HG03571 (cell line): ENCODE data around the gene HSPA12A.

Experiments used
- ATAC-seq: cut with Tn5 transposase; IDR thresholded peaks from one replicate; pipeline ENCODE4 v1.9.1; 2021; ENCODE audit not compliant: unreplicated experiment

Gene HSPA12A

GRCh38 chr10:116670706-116671105 lies 71.7 kb downstream of the HSPA12A start:
- ATAC-seq: no peak

- ATAC-seq: no peak
These were observed 72.3 kb downstream of the HSPA12A start for GRCh38 chr10:116669832-116670644.

GRCh38 chr10:116669080-116669479 lies 73.3 kb downstream of the HSPA12A start:
- ATAC-seq: no peak

- ATAC-seq: no peak
These were observed 73.9 kb downstream of the HSPA12A start for GRCh38 chr10:116668446-116668845.

GRCh38 chr10:116668018-116668417 lies 74.3 kb downstream of the HSPA12A start:
- ATAC-seq: no peak

- no peak for ATAC-seq
These were observed 74.9 kb downstream of the HSPA12A start for GRCh38 chr10:116667484-116667883.

- no peak for ATAC-seq
These were observed 76.7 kb downstream of the HSPA12A start for GRCh38 chr10:116665541-116666125.

- ATAC-seq: no peak
These were observed 77.7 kb downstream of the HSPA12A start for GRCh38 chr10:116664631-116665030.

- ATAC-seq: no peak
These were observed 79.0 kb downstream of the HSPA12A start for GRCh38 chr10:116663342-116663741.

- no peak for ATAC-seq
These were observed 81.5 kb downstream of the HSPA12A start for GRCh38 chr10:116660860-116661259.

GRCh38 chr10:116659049-116659670 lies 83.2 kb downstream of the HSPA12A start:
- ATAC-seq: no peak

- no peak for ATAC-seq
These were observed 84.4 kb downstream of the HSPA12A start for GRCh38 chr10:116657863-116658551.

- ATAC-seq: no peak
These were observed 86.3 kb downstream of the HSPA12A start for GRCh38 chr10:116656044-116656443.

- no peak for ATAC-seq
These were observed 86.8 kb downstream of the HSPA12A start for GRCh38 chr10:116655568-116655967.

GRCh38 chr10:116654816-116655215 lies 87.5 kb downstream of the HSPA12A start:
- ATAC-seq: no peak

- no peak for ATAC-seq
These were observed 88.5 kb downstream of the HSPA12A start for GRCh38 chr10:116653885-116654284.

GRCh38 chr10:116648903-116649302 lies 93.5 kb downstream of the HSPA12A start:
- ATAC-seq: no peak

- ATAC-seq: no peak
These were observed 95.9 kb downstream of the HSPA12A start for GRCh38 chr10:116646502-116646901.

- ATAC-seq: no peak
These were observed 104.5 kb downstream of the HSPA12A start for GRCh38 chr10:116637830-116638229.

- ATAC-seq: no peak
These were observed 105.4 kb downstream of the HSPA12A start for GRCh38 chr10:116636976-116637375.

GRCh38 chr10:116636385-116636784 lies 106.0 kb downstream of the HSPA12A start:
- ATAC-seq: no peak
